T1000 (cell line): ENCODE measurements around the gene TMOD1.
A peak's percentile ranks its signal among the peaks of the same experiment; 100 is the strongest.
"Not testable (repeated sequence)": the region's sequence is repeated elsewhere in the genome, so short reads cannot be mapped to it uniquely, and the experiment has no call there.

ENCODE experiments used
- DNase-seq: peaks from one replicate; lab custom pipeline; 2025; ENCODE audit warnings: mixed read lengths; lab: John Stamatoyannopoulos, UW

TMOD1 gene

DNA sequence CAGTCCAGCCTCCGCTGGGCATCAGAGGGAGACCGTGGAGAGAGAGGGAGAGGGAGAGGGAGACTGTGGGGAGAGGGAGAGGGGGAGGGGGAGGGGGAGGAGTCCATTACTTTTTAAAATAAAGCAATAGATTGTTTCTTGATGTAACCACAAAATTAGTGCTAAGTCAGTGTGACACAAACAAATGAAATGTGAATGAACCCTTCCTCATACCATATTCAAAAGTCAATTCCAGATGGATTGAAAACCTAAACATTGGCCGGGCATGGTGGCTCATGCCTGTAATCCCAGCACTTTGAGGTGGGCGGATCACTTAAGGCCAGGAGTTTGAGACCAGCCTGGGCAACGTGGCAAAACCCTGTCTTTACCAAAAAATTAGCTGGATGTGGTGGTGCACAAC is 2.6 kb upstream of the TMOD1 start:
- not testable (repeated sequence) for DNase-seq

DNA sequence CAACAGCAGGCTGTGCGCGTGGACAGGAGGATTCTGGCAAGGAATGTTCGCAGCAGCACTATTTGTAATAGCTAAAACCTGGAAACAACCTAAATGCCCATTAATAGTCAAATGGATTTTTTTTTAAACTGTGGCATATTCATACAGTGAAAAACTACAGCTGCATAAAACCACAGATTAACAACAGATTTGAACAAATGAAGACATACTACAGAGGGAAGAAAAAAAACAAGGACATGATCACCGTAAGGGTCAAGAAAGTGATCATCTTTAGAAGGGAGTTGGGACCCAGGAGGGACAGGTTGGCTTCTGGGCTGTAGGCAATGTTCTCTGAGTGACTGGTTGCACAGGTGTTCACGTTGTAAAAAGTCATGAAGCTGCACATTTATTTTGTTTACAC is 1.2 kb upstream of the TMOD1 start:
- no peak for DNase-seq

DNA sequence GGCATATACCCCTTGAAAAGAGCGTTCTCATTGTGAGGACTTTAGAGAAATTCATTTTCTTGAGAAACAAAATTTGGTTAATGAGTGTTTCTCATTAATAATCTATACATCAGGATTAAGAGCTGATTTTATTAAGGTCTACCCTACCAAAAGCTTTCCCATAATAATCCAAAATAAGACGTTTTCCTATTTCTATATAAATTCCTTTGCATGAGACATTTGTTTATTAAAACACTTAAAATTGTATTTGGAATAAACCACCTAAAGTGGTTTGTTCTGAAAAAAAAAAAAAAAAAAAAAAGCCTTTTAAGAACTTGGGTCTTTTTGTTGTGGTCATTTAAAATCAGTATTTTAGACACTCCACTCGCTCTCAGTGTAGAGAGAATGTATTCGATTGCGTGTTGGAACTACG is 695 bp upstream of the TMOD1 start:
- DNase-seq, result no peak

DNA sequence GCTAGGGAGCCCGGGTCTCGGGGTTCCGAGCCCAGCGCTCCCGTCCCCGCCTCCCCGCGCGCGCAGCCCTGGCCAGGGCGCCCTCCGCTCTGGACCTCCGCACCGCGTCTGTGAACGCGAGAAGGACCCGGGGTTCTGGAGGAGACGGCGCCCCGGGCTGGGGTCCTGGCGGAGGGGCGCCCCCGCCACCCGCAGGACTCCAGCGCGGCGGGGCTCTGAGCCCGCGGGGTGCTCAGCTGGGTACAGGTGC is 431 bp downstream of the TMOD1 start:
- no peak for DNase-seq

DNA sequence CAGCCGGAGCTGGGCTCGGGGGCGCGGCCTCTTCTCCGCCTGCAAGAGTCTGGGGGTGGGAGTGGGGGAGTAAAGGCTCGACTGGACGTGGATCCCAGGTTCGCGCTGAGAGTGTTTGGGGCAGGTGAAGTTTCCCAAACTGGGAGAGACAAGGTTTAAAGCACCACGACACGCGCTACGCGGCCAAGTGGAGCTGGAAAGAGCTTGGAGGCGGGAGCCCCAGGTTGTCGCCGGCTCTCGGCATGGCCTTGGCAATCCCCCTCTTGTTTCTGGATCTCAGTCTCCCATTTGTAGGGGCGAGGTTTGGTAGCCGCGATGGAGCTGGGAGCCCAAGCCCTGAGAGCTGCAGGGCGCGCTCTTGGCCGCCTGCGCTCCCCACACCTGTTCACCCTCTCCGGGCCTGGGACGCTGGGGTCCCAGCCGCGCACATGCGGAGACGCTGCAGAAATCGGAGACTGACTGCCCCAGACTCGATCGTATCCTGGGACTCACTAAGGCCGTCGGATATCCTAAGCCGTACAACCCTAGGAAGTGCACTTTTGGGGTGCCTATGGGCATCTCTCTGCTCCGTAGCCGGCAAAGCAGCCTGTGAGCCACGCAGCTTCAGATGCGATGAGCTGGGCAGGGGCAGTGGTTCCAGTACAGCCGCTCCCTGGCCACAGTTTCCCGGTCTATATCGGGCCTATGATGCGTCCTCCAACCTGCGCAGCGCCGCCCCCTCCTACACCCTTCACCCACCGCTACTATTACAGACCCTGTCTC is 937 bp downstream of the TMOD1 start:
- DNase-seq, result no peak

DNA sequence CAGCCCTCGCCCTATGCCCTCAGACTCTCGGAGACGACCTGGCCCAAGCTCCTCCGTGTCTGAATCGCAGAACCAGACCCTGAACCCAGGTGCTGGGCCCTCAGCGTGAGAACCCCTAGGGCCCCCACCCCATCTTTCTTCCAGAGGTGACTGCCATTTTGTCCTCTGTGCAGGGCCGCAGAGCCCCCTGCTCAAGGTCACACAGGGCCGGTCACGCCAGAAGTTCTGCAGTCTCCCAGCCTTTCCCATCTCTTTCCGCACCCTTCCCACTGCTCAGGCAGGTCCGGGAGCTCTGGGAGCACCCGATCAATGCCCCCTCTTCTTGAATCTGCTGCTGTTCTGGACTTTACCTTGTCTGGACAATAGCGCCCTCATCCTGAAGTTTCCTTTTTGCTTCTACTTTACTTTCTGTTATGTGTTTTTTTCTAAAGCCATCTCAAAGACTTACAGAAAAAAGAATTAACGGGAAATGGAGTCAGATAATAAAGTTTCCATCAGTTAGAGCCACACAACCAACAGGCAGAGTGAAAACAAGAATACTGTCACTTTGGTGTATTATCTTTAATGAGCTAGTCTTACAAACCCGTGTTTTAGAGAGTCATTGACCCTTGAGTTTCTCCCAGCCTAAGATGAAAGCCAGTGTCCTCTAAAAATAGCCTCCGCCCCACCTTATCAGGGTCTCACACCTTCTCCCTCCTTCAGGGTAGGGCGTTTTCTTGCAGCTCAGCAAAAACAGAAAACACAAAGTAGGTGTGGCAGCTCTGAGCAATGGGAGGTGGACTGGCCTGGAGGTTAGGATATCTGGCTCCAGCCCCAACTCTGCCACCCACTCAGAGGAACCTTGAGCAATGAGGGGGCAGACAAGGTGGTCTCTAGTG is 1.8 kb downstream of the TMOD1 start:
- DNase-seq, result no peak

DNA sequence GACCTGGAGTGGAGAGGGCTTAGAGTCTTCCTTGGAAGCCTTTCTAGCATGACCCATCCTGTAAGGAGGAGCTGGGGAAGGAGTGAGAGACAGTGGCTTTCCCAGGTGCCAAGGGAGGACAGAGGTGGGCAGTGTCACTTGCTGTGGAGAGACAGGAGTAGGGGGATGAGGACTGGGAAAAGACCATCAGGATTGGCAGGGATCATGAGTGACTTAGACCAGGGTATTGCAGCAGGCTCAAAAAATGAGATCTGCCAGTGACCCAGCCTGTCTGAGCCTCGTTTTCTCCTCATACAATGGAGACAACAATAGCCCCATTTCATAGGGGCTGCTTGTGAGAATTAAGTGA is 2.4 kb downstream of the TMOD1 start:
- no peak for DNase-seq

DNA sequence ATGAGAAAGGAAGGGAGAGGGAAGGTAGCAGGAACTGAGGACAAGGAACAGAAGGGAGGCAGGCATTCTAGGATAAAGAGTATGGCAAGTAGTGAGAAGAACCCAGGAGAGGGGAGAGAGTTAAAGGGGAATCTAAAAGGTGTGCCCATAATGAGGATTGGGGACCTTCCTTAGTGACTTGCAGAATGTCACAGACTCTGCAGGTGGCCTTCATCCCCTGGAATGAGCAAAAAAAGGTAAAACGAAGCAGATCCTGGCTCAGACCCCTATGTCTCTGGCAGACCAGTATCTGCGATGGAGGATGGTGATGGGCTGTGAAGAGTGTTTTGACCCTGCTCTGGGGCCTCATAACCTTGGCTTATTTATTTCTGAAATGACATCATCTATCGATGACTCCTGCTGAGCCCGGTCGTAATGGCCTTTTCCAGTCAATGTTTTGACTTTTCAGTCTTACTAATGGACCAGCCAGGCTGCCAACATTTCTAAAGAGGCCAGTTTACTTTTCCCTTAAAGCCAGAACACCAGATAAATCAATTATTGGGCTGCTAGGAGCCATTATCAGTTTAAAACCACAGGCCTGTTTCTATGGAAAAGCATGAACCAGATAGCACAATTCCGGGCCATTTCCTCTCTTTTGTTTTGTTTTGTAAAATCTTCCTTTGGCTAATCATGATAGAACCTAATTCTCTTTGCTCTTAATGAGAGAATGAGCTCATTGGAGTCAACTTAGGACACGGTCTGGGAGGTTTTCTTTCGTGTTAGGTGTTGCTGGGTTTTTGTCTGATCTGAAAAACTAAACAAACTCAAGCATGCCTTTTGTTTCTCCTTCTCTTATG is 3.1 kb downstream of the TMOD1 start:
- no peak for DNase-seq

DNA sequence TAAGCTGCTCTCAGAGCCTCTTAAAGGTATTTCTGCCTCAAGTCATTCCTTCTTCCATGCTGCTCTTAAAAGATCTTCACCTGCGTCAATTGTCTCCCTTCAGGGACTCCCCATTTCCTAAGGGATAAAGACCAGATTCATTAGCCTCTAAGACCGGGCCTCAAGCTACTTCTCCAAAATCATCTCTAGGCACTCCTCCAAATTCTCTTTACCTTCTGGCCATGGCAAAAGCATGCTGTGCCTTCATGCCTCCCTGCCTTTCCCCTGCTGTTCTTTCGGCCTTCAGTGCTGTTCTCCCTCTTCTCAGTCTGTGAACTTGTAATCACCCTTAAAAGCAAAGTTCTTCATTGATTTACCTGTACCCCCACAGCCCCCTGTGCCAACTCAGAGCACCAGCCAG is 4.4 kb downstream of the TMOD1 start:
- DNase-seq, result no peak

DNA sequence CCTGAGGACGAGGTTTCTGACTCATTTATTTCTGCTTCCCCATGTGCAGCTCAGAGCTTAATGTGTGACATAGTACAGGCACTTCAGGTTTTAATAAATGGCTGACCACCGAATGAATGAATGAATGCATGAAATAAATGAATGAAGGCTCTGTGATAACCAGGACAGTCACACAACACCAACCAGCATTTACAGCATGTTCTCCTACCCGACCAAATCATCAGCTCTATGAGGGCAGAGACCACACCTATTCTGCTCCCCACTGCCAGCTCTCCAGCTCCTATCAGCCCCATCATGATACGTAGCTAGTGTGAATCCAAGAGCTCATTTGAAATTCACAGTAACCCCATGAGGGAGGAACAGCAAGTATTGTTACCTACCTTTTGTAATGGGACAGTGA is 4.8 kb downstream of the TMOD1 start:
- no peak for DNase-seq

DNA sequence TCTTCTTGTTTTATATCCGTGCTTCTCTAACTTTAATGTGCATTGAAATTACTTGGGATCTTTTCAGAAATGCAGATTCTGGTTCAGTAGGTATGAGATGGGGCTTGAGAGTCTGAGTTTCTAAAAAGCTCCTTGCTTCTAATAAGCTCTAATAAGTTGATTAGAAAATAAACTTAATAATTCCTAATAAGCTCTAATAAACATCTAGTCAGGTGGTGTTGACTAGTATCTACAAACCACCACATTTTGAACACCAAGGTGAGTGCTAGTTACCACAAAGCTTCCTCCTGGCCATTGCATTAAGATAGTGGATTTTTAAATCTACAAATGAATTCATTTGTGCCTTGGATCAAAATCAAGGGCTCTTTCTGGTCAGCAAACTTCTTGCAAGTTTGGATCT is 5.3 kb downstream of the TMOD1 start:
- no peak for DNase-seq

DNA sequence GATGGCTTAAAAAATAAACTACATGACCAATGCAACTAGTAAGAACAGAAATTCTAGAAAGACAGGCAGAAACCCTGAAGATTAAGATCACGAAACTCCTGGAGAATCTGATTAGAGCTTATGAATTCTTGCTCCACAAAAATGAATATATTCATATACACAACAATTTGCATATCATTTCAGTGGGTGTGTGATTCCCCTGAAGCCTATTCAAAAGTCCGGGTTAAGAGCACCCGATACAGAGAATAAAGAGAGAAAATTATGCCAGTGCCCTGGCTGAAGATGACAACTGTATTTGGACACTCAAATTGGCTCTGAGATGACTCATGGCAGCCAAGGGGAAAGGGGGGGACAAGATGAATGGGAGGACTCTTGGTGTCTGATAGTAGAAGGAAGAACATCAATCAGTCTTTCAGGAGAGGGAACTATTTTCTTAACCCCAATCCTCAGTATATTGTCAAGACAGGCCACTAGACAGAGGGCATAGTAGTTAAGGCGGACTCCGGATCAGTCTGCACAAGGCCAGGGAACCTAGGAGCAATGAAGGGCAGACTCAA is 6.0 kb downstream of the TMOD1 start:
- no peak for DNase-seq

DNA sequence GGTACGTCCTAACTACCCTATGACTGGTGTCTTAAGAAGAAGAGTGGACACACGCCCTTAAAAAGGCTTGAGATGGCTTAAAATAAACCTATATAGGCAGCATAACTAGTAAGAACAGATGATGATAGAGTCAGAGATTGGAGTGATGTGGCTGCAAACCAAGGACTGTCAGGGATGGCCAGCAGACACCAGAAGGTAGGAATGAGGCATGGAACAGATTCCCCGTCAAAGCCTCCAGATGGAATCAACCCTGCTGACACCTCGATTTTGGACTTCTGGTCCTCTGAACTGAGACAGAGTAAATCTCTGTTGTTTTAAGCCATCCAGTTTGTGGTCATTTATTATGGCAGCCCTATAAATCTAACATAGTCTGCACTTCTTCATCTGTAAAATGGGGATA is 7.4 kb downstream of the TMOD1 start:
- DNase-seq, result no peak

DNA sequence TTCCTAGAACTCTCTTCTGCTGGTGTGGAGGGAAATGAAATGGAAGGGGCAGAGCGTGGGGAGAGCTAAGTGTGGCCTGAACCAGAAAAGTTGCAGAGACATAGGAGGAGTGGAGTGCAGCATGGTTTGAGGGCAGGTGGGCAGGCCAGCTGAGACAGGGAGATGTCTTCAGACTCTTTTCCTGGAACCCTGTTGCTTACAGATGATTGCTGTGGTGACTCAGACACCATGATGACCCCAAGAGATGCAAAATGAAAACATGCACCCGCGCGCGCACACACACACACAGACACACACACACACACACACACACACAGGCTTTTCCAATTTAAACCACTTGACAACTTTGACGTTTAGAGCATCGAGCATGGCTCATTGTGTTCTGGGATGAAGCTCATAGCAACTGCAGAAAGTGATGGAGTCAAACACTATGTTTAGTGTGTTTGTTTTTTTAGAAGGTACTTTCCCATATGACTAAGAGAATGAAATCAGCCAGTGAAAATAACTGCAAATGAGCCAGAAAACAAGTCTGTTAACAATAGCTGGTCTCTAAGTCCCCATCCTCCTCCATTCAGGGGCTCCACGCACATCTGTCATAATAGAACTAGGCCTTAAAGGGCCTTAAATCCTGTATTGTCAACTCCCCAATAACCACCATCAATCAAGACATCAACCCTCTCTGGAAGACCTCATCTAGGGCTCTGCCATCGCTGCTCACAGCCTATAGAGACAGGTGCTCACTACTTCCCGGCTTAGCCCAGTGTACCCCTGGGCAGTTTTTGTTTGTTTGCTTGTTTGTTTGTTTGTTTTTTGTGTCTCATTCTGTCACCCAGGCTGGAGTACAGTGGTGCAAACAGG is 9.6 kb downstream of the TMOD1 start:
- DNase-seq, result peak; percentile 24

DNA sequence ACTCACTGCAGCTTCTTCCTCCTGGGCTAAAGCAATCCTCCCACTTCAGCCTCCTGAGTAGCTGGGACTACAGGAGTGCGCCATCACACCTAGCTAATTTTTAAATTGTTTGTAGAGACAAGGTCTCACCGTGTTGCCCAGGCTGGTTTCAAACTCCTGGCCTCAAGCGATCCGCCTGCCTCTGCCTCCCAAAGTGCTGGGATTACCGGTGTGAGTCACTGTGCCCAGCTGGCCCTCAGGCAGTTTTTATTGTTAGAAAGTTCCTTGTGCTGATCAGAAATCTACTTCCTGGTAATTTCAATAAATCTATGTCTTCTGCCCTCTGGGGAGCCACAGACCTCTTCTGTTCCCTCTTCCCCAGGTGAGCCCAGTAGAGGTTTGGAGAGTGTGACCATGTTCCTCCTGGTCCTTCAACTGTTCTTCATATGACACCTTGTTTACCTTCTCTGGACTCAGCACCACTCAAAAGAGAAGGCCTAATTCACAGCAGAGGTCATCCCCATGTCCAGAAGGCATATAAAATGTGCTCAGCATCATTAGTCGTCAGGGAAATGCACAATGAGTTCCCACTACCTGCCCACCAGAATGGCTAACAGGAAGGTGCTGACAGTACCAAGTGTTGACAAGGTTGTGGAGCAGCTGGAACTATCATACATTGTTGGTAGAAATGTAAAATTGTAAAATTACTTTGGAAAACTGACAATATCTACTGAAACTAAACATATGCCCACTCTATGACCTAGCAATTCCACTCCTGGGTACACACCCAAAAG is 10.4 kb downstream of the TMOD1 start:
- DNase-seq, result peak; percentile 59

DNA sequence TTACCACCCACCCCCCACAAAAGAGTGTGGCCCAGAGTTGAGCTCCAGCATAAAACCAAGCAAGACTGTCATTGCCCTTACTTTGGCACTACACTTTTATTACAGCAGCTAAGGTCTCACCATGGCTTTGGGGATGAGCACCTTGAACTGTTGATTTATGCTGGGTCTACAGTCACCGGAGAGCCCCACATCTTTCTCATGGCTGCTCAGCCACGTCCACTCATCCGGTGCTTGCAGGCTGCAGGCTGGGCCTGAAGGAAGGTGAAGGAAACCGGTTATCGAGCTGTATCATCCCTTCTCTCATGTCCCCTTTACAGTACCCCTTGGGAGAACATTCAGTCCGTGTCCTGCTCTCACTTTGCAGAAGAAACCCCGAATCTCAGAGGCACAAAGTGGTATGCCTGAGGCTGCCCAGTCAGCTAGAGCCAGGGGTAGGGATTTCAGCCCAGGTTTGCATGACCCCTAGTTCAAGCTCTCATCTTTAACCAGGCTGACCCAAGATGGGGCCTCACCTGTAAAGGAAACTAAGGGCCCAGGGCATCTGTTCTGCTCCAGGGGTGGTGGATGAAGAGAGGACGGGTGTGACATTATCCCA is 11.6 kb downstream of the TMOD1 start:
- no peak for DNase-seq

DNA sequence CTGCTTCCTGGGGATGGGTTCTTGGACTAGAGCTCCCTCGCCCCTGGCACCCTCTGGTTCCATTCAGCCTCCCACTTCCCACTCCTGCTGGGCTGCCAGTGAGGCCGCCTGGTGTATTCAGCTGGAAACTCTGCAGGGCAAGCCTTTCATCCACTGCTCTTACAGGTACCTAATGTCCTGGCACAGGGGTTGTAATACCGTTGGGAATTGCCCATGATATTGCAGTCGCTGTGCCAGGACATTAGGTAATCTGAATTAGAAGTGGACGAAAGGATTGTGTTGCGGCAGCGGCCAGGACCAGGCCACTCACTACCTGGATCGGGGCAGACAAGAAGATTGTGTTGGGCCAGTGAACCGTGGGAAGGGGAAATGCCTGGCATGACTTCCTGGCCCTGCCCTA is 13.1 kb downstream of the TMOD1 start:
- no peak for DNase-seq

DNA sequence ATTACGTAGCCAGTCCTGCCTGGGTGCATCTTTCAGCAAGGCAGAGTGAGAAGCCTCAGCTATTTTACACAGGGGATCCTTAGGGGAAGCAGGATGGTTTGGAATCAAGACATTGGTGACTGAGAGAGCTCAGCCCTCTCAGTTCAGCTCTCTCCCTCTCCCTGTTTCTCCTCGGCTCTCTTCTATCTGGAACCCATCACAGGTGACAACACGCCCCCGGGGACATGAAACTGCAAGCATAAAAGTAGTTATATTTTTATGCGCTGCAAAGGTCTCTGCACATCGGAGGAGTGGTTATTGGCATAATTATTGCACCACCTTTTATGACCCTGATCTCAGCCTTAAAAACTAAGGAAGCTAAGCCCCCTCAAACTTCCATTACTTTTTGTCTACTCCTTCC is 14.2 kb downstream of the TMOD1 start:
- no peak for DNase-seq

DNA sequence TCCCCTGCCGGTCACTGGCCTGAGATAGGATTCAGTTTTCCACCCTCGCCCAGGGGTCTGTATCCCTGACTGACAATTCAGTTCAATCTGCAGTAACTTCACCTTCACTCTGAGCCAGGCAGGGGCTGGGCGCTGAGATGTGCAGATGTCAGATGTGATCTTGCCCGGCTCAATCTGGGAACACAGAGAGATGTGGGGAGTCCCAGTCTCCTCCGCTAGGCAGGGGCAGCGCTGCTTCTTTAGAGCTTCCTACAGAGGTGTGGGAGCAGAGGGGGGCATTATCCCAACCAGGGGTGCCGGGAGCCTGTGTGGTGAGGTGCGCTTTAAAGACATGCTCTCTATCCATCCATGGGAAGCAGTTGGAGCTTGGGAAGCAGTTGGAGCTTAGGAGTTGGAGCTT is 14.6 kb downstream of the TMOD1 start:
- DNase-seq, result no peak

DNA sequence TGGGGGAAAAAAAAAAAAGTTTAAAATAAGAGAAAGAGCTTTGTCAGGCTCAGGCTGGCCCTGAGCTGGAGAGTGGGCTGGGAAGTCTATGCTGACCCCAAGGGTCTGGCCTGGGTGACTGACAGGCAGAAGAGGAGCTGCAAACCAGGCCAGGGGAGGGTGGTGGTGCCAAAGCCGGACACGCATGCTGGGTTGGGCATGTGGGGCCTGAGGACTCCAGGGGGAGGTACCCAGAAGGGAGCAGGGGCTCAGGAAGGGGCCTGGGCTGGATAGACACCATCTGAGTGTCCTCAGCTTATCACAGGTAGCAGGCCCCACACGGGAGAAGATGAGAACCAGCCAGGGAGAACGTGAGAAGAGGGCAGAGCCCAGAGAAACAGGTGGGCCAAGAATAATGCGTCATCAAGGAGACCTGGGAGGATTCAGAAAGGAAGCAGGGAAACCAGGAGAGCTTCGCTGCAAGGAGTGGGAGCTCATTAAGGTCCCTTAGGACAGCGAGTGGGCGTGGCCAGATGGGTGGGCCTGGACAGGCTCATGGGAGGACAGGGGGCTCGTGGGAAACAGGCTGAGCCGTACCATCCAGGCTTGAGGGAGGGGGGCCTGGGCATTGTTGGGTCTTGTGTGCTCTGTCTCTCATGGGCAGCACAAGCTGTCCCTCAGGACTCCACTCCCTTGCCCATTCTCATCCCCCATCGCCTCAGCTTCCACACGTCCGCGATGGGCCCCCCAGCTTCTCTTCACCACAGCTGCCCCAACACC is 16.0 kb downstream of the TMOD1 start:
- DNase-seq, result no peak
